ENCODE results near the gene FMN2.

DNA sequence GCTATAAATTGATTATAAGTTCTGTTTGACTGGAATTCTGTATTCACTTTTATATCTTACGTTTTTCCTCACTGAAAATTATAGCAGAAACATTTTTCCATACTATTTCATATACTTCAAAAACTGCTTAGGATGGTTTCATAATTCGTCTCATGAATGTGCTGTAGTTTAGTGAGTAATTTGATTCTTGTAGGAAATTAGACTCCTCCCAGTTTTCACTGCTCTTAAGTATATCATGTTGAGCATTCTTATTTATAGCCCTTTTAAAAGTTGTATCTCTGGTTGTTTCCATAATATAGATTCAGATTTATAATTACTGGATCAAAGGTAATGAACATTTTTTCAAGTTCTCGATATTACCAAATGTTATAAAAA is 250.6 kb downstream of the FMN2 start:
- TF ChIP-seq TAF1 (IDR thresholded peaks at IDR 0.05; ENCODE audit: borderline replicate concordance, insufficient read depth, low read length) (no peak), POLR2AphosphoS5 (IDR thresholded peaks at IDR 0.05; ENCODE audit: low read depth, low read length) (no peak)

Measured in PFSK-1 (cell line).